Hematopoietic multipotent progenitor cell treated with erythropoietin and hydrocortisone succinate and interleukin-3 and kit ligand, for 17 days (in vitro differentiated cells): Measurements from ENCODE around the gene KIR2DL1.
"Not testable (repeated sequence)": the region's sequence is repeated elsewhere in the genome, so short reads cannot be mapped to it uniquely, and the experiment has no call there.

ENCODE experiments used
- DNase-seq: peaks from one replicate; pipeline ENCODE4 v3.0.0-alpha.2; 2015; ENCODE audit warnings: low spot score

KIR2DL1 gene

DNA sequence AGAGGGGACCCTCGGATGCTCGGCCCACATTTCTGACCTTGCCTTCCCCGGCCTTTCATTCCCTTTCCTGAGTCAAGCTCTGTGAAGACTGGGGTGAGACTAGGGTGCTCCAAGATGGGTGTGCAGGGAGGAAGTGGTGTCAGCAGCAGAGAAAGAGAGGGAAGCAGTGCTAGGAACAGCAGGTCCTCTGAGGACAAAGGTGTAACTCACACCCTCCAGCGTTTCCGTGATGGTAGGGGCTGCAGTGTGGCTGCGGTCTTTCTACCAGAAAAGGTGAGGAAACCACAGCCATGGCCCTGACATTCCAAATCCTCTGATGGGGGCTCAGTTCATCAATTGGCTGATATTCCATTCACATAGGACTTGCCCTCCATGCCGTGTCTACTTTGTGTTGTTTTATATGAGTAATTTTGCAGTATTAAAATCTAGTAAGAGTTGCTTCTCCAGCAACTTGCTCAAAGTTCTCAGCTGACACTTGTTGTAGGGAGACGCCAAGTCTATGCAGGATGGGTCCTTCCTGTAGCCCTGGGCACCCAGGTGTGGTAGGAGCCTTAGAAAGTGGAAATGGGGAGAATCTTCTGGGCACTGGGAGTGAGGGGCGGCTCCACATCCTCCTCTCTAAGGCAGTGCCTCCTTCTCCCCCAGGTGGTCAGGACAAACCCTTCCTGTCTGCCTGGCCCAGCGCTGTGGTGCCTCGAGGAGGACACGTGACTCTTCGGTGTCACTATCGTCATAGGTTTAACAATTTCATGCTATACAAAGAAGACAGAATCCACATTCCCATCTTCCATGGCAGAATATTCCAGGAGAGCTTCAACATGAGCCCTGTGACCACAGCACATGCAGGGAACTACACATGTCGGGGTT lies 48.3 kb downstream of the KIR2DL1 start:
- DNase-seq, result no peak

GRCh38 chr19:54824416-54824815 lies 54.8 kb downstream of the KIR2DL1 start:
- not testable (repeated sequence) for DNase-seq

- not testable (repeated sequence) for DNase-seq
Observed at GRCh38 chr19:54825326-54825725, 55.7 kb downstream of the KIR2DL1 start.

DNA sequence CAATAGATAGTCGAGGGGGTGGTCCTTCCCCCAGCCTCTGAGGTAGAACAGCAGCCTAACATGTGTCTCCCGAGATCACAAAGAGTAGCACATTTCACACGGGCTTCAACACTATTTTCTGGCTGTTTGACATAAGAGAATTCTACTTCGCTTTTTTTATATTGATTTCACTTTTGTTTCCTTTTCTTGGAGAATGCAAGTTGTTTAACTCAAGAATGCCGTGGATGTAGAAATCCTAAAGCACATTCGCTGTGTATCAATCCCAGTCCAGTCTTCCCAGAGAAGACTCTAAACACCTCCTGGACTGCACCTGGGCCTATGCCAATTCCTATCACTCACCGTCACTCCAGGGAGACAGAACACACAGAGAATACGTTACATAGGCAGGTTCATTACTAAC lies 58.5 kb downstream of the KIR2DL1 start:
- not testable (repeated sequence) for DNase-seq

DNA sequence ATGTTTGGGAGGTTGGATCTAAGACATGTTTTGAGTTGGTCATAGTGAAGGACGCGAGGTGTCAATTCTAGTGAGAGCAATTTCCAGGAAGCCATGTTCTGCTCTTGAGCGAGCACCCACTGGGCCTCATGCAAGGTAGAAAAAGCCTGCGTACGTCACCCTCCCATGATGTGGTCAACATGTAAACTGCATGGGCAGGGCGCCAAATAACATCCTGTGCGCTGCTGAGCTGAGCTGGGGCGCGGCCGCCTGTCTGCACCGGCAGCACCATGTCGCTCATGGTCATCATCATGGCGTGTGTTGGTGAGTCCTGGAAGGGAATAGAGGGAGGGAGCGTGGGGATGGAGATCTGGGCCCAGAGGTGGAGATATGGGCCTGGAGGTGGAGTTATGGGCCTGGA lies 62.9 kb downstream of the KIR2DL1 start, which contains the start of gene KIR2DS4:
Gene KIR2DS4, plus strand, starts transcription at position 181 of the 400 bp plus-strand sequence.
- not testable (repeated sequence) for DNase-seq
